Activated T-cell treated with anti-CD3 and anti-CD28 coated beads for 4 hours (primary cell): ENCODE measurements around the gene SNTG2.
"Not testable (repeated sequence)": the region's sequence is repeated elsewhere in the genome, so short reads cannot be mapped to it uniquely, and the experiment has no call there.

Experiments
- DNase-seq: peaks from one replicate; pipeline ENCODE4 v3.0.0-alpha.2; 2020

SNTG2 gene

DNA sequence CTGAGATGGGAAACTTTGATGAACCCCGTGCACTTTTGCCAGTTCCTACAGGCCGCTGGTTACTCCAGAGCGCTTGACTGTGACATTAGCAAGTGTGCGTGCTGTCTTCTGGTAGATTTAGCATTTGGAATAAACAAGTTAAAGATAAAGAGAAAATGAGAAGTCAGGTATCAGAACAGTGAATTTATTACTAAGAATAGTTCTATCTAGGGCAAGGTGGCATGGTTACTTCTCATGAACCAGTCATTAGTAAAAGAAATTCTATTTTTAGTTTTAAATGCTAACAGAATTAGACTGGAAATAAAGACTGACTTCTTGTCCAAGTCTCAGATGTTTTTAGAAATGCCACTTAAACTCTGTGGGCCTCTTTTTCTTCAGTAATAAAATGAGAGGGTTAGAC is 258.6 kb downstream of the SNTG2 start:
- DNase-seq = no peak

DNA sequence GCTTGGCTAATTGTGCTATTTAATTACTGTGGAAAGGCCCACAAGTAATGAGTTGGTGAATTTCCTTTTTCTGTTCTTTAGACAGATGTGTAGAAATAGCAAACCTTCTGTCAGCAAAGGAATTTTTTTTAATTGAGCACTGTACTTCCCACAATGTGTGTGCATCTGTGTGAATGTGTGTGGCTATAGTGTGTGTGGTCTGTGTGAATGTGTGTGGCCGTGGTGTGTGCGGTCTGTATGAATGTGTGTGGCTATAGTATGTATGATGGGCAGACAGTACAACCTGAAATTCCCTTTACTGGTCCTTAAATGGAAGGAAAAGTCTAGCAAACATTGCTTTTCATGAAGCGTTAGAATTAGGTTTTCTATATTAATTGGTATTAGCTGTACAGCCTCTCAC is 259.1 kb downstream of the SNTG2 start:
- DNase-seq = no peak

DNA sequence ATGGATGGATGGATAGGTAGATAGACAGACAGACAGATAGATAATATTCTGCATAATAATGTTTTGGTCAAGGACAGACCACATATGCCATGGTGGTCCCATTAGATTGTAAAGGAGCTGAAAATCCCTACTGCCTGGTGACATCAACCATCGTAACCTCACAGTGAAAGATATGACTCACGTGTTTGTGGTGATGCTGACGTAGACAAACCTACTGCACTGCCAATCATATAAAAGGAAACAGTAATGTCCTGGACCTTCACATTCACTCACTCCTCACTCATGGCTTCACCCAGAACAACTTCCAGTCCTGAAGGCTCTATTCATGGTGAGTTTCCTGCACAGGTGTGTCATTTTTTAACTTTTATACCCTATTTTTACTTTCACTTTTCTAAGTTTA is 259.7 kb downstream of the SNTG2 start:
- no peak for DNase-seq

DNA sequence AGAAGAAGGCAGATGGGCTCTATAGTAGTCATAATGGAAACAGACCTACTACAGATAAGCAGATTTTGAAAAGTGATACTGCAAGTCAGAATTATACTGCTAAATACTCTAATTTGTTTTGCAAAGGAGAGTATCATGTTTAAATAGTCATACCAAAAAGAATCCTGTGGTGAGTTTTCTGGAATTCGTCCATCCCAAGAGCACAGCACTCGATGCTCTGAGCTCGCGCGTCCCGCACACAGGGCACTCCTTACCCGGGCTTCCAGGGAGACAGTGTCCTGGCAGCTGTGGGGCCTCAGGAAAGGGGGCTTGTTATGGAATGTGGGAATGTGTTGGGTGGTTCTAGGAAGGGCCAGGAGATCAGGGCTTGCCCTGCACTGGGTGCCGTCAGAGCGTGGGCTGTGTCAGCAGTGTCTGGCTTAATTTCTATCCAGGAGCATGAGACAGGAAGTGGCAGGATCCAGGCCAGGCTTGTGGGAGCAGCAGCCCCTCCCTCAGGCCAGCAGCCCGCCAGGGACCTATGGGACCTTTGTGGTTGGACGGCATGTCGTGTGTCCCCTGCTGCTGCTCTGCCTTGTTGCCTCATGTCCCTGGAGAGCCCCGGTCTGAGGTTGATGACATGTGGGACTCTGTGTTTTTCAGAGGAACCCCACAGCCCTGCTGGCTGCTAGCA is 269.4 kb downstream of the SNTG2 start:
- DNase-seq = no peak

DNA sequence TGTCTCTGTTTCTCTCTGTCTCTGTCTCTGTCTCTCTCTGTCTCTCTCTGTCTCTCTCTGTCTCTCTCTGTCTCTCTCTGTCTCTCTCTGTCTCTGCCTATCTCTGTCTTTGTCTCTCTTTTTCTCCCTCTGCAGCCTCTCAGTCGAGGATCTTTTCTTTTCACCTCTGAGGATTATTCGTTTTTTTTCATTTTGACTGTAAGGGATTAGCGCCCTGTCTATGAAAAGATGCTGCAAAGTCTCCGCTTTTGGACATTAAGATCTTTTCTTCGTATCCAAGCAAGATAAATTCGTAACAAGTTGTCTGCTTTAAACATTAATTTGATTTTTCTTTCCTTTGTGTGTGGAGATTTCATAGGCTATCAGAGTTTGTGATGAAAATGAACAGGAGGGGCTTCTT is 271.4 kb downstream of the SNTG2 start:
- DNase-seq = no peak

DNA sequence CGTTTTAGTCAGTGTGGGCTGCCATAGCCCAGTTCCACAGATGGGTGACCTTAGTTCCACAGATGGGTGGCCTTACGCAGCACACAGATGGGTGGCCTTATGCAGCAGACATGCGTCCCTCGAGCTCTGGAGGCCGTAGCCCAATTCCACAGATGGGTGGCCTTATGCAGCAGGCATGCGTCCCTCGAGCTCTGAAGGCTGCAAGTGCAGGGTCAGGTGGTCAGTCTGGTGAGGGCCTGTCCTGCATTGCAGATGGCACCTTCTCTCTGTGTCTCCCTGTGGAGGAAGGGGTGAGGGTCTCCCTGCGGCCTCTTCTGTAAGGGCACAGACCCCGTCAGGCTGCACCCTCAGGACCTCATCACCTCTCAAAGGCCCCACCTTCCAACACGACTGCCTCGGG is 273.1 kb downstream of the SNTG2 start:
- no peak for DNase-seq

DNA sequence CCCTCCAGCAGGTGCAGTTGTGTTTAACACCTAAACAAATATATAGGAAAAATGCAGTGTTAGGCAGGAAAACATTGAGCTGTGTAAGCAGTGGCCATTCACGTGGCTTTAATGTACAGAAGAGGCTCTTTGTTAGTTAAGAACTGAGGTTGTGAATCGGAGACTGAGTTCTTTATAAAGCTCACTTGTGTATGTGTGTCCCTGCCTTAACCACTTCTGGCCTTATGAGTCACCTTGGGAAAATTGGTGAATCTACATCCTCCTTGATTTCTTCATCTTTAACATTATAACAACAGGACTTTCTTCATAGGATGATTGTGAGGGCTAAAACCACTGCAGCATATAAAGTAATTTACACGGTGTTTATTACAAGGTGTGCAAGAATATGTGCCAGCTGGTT is 274.3 kb downstream of the SNTG2 start:
- DNase-seq = no peak

DNA sequence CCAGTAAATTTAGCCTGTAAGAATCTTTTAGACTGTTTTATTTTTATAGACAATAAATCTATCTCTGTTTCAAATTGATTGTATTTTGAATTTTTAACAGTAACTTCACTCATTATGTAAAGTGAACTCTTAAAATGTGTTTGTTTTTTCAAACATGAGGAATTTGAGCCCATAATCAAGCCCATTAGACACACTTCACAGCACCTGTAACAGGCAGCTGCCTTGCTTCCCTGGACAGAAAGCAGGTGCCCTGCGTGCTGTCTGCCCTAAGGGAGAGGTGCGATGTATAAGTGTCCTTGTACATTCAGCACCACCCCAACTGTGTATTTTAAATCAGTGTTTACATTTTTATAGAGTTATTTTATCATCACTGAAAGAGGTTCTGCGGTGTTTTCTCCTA is 276.1 kb downstream of the SNTG2 start:
- DNase-seq = no peak

DNA sequence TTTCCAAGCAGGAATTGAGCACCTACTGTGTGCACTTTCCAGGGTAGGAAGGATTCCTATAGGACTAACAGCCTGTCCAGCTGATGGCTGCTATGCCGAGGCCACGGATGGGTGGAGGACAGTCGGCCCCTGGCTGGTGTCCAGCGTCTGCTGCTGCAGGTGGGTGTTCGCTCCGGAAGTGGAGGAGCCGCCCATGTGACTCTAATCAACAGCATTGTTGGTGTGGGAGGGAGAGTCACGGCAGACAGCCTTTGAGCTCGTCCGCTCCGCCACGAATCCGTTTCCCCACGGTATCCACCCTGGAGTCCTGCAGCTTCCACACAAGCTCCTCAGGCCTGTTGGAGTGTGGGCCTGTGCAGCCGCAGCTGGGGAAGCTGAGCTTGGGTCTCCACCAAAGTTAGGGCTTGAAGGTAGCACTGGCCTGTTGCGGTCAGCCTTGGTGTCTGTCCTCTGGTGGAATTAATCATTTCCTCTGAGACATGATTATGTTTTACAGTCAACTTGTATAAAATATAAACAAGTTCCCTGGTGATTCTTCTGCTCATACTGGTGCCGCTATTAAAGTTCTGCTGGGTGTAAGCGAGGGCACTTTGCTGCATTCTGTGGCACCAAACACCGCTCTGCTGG is 276.7 kb downstream of the SNTG2 start:
- DNase-seq = no peak

DNA sequence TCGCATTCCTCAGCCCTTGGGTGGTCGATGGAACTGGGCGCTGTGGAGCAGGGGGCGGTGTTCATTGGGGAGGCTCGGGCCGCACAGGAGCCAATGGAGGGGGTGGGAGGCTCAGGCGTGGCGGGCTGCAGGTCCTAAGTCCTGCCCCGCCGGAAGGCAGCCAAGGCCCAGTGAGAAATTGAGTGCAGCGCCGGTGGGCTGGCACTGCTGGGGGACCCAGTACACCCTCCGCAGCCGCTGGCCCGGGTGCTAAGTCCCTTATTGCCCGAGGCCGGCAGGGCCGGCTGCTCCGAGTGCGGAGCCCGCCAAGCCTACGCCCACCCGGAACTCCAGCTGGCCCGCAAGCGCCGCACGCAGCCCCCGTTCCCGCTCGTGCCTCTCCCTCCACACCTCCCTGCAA is 278.9 kb downstream of the SNTG2 start:
- not testable (repeated sequence) for DNase-seq

DNA sequence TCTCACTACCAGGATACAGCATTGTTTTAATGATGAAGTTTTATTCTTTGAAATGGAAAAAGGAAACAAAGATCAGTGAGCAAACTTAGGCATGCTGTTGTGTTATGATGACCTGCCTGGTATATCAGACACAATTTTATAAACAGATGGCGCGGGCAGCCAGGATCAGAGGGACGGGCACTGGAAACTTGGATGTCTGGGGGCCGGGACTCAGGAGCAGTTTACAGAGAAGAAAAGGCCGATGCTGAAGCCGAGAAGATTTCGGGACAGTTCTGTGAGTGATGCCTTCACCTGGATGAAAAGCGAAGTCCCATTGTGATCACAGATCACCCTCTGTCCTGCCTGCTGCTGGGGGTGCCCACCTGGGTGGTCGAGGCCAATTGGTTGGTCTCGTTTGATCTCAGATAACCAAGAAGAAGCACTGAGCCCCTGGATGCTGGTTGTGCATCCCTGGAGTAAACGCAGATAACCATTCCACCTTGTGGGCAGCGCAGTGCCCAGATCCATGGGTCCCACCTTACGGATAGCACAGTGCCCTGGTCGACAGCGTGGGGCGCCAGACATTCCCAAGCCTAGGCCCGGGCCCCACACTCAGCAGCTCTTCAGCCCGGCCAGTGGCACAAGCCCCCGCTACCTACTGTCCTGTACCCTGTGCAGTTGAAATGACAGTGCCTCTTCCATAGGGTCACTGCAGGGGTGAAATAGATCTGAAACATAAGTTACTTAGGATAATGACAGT is 279.7 kb downstream of the SNTG2 start:
- DNase-seq = no peak

DNA sequence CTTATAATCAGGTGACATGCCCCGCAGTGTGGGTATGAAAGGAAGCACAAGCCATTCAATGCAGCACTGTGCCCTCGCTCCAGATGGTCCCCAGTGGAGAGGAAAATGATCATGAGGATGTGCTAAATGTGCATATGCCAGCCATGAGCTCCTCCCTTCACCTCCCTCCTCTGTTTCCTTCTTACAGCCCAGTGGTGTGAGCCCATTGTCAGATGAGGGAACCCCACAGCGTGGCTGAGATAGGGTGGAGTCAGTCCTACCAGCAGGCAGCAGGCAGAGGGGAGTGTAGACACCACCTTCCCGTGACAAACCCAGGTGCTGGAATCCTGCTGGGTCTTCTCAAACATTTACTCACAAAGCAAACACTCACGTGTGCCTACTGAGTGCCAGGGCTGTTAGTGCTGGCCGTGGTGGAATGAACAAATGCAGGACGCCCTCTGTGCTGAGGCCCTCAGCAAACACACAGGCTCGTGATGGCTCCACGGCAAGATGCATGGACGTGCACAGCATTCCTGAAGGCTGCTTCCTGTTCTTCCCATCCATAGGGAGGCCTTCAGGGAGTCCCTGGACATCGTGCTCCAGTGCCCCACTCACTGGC is 280.9 kb downstream of the SNTG2 start:
- DNase-seq = no peak

DNA sequence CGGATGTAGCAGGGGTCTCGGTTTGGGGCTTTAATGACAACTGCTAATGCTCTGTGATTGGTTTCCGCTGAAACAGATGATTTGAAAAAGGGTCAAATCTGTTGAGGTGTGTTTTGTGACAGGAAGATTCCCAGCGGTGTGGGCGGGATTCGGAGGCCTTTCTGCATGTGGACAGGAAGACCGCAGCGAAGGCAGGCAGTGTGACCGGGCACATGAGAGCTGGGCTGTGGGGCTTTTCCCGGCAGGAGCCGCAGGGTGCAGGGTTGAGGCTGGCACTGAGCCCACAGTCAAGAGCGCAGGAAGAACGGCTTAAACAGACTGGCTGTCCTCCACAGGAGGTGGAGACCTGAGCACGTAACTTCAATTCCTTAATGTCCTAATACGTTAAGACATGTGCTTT is 282.6 kb downstream of the SNTG2 start:
- DNase-seq = no peak

DNA sequence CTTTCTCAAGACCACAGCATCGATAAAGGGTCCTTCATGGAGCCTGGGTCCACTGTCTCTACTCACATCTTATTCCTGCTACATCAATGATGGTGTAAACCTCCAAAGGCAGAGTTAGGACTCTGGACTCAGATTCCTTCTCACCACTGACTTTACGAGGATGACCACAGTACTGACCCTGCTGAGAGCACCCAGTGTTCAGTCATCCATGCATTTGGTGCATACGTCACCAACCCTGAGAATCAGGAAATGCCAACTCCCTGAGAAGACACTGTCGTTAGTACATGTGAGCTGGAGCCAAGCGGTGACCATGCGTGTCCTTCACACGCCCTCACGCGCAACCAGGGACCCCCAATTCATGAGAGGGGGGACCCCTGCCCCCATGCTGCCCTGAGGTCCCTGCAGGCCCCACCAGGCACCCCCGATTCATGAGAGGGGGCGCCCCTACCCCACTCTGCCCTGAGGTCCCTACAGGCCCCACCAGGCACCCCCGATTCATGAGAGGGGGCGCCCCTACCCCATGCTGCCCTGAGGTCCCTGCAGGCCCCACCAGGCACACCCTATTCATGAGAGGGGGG is 284.2 kb downstream of the SNTG2 start:
- no peak for DNase-seq

DNA sequence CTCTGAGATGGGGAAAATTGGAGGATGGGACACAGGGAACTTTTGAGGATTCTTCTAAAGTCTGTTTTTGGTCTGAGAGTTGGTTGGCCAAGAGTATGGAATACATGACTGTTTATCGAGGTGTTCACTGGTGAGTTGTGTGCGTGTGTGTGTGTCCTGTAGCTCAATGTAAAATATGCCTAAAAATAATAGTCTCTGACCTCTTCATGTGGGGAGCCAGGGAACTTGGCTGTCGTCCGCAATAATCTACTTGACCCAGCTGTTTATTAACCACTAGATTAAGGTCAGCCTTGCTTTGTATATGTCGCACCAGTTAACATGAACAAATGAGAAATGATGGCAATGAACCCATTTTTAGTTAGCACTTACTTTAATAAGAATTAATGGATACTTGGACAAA is 285.2 kb downstream of the SNTG2 start:
- DNase-seq = no peak

DNA sequence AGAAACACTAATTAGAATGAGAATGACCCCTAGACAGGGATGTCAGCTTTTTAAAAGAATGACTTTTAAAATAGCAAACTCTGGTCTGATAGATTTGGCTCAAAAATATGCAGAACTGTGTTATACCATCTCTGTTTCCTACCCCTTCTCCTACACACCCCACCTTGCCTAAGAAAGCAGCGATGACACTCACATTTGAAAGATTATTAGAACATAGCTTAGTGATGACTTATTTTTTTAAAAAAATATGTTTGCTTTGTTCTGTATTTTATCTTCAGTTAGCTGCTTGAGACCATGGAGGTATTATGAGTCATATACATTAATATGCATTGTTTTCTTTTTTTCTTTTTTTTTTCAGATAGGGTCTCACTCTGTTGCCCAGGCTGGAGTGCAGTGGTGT is 286.0 kb downstream of the SNTG2 start:
- no peak for DNase-seq

DNA sequence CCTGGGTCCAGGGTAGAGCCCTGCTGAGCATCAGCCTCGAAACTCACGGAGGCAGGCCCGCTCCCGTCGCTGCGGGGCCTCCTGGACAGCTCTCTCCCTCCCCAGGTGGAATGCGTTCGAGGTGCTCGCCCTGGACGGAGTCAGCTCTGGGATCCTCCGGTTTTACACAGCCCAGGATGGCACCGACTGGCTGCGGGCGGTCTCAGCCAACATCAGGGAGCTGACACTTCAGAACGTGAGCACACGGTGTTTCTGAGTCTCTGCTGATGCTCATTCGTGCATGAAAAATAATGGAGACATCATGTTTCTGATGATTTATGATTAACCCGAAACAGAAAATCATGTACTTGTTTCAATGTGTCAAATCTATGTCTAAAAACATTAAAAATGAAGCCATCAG is 287.1 kb downstream of the SNTG2 start:
- DNase-seq = no peak

DNA sequence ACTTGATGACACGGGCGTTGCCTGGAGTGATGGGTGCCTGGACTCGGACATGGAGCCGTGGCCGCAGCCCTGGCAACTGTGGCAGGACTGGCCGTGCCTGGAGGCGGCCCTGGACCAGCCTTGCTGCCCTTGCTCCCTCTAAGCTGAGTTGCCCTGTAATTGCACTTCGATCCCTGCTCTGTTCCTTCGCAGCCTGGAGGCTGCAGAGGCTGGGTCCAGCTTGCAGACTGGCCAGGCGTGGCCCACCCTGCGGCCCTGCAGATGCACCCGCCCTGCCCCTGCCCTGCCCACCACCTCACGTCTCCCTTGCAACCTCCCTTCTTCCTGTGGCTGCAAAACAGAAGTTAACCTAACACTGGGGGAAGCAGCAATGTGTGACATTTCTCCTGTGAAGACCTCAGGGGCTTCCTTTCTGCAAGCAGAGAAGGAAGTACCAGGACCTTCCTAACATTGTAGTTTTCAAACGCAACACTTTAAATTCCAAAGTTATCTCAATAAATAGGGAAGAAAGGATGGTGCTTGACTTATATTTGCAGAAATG is 288.0 kb downstream of the SNTG2 start:
- DNase-seq = no peak

DNA sequence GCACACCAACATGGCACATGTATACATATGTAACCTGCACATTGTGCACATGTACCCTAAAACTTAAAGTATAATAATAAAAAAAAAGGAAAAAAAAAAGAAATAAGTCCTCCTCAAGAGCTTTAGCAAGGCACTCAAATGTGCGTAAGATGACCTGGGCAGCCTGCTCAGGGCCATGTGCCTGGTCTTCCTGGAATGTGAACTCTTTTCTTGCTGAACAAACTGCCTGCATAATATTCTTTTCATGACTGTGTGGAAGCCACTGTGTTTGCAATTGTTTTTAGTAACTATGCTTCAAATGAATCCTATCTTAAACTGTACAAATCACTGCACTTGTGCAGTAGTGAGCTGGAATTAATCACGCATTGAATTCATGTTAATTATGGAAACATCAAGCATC is 294.5 kb downstream of the SNTG2 start:
- no peak for DNase-seq

DNA sequence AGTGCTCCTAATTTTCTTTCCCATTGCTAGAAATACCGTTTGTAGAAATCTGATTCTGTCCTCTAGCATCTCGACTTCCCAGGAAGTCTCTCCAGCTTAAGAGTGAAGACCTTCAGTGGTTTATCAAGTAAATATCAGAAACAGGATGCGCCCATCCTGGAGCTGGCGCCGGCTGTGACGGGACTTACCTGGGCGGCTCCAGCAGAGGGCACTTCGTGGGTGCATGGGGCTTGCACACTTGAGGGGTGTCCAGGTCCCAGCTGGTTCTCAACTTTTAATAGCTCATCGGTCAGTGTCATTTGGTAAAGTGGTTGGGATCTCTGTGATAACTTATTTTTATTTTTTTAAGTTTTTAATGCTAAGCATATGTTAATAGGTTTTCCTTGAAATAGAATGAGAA is 295.6 kb downstream of the SNTG2 start:
- no peak for DNase-seq

DNA sequence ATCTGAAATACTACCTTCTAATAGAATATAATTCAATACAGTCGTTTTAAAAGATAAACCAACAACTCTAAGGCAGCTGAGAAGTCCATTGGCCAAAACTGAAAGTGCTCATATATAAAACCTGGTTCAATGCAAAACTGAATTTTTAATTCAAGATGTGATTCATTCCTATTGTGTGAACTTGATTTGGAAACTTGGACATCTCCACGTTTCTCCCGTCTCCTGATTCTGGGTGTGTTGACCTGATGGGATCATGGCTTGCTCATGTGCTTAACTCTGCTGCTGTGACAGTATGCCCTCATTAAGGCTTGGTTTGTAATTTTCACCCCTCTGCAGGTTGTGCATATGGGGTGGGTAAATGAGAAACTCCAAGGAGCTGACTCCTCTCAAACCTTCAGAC is 296.3 kb downstream of the SNTG2 start:
- no peak for DNase-seq

DNA sequence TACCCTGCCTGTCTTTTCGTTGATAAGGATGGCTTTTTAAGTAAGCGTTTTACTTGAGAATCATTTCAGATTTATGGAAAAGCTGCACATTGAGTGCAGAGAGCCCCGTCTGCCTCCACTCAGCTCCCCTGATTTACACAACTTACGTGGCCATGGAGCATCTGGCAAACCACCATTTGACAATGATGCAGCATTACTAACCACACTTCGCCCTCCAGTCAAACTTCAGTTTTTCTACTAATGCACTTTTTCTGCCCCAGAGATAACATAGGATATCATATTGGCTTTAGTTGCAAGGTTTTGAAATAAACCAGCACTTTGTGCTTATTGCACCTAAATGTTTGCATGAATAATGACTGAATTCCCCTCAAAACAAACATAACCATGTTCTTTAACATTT is 297.5 kb downstream of the SNTG2 start:
- no peak for DNase-seq

DNA sequence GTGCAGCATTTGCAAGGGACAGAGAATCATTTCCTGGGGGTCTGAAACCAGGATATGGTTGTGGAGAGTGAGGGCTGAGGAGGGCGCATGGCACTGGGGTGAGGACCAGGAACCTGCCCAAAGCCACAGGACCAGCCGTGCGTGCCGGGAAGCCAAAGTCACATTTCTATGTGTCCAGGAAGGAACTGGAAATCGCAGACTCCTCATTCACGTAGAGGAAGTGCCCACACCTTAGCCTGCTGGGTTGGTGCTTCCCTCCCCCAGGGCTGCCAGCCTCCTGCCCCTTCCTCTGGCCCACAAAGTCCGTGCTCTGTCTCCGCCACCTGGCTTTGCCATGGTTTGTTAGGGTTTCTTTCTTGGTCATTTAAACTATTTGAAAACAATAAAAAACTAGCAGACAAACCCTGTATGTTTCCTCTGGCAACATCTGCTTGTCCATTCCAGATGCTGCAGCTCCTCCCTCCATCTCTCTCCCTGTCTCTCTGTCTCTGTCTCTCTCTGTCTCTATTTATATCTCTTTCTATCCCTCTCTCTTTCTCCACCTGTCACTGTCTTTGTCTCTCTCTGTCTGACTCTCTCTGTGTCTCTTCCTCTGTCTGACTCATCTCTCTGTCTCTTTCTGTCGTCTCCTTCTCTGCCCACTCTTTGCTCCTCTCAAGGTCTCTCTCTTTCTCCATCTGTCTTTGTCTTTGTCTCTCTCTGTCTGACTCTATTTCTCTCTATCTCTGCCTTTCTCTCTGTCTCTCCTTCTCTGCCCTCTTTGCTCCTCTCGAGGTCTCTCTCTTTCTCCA is 299.4 kb downstream of the SNTG2 start:
- DNase-seq = no peak
